Keratinocyte (primary cell): Measurements from ENCODE around the gene MAD1L1. TPM values are rescaled to one million over a fixed set of nuclear protein-coding genes. Genes with fewer than 3 reads are reported as not detected.

ENCODE experiments used
- DNase-seq: peaks from one replicate; pipeline ENCODE4 v3.0.0-alpha.2; 2011; ENCODE audit warnings: low read depth, missing footprints, low spot score
- FAIRE-seq: peaks from 2 replicates; lab custom pipeline; 2011; peaks lifted over from hg19 to GRCh38; lab: Jason Lieb, UNC
- H2AFZ ChIP-seq: 2 replicates; pipeline ENCODE4 v1.6.0; 2012; ENCODE audit warnings: low read length, control low read depth, inconsistent platforms; ENCODE audit not compliant: control insufficient read depth
- H3K27ac ChIP-seq: 2 replicates; pipeline ENCODE4 v1.5.1; 2011; ENCODE audit warnings: low read length; ENCODE audit not compliant: control insufficient read depth, insufficient read depth
- H3K27me3 ChIP-seq: 3 replicates; pipeline ENCODE4 v1.6.0; 2011; ENCODE audit warnings: low read length; ENCODE audit not compliant: control insufficient read depth, insufficient read depth; ENCODE audit errors: extremely low read depth
- H3K36me3 ChIP-seq, 2 experiments: 2 replicates in 1 of 2; 3 replicates in 1 of 2; pipeline ENCODE4 v1.5.1; 2011; ENCODE audit warnings: low read length in 2 of 2, mild to moderate bottlenecking in 1 of 2; ENCODE audit not compliant: control insufficient read depth in 2 of 2, insufficient read depth in 2 of 2; ENCODE audit errors: extremely low read depth in 1 of 2
- H3K4me1 ChIP-seq: 3 replicates; pipeline ENCODE4 v1.5.1; 2011; ENCODE audit warnings: low read length; ENCODE audit not compliant: control insufficient read depth, insufficient read depth; ENCODE audit errors: extremely low read depth
- H3K4me2 ChIP-seq: 3 replicates; pipeline ENCODE4 v1.6.0; 2011; ENCODE audit warnings: low read depth, low read length; ENCODE audit not compliant: control insufficient read depth, insufficient read depth; ENCODE audit errors: extremely low read depth
- H3K4me3 ChIP-seq, 3 experiments: fragments of 200-600 bp in 1 of 3; sonication (generic) in 1 of 3; 2 replicates in 2 of 3; 3 replicates in 1 of 3; pipeline ENCODE4 v1.5.1; 2011 to 2016; ENCODE audit warnings: low read length in 3 of 3, mild to moderate bottlenecking in 3 of 3, control low read depth in 2 of 3, inconsistent platforms in 1 of 3, low read depth in 1 of 3, mixed read lengths in 1 of 3, mixed run types in 1 of 3, moderate library complexity in 1 of 3; ENCODE audit not compliant: control insufficient read depth in 2 of 3, insufficient read depth in 2 of 3; ENCODE audit errors: extremely low read depth in 1 of 3
- H3K79me2 ChIP-seq: 2 replicates; pipeline ENCODE4 v1.6.0; 2012; ENCODE audit warnings: low read length; ENCODE audit not compliant: control insufficient read depth, insufficient read depth
- H3K9ac ChIP-seq: 3 replicates; pipeline ENCODE4 v1.6.0; 2011; ENCODE audit warnings: low read length; ENCODE audit not compliant: control insufficient read depth, insufficient read depth; ENCODE audit errors: extremely low read depth
- H3K9me1 ChIP-seq: 3 replicates; pipeline ENCODE4 v1.6.0; 2011; ENCODE audit warnings: low read length; ENCODE audit not compliant: control insufficient read depth, insufficient read depth; ENCODE audit errors: extremely low read depth
- H3K9me3 ChIP-seq: 2 replicates; pipeline ENCODE4 v1.5.1; 2012; ENCODE audit warnings: low read depth, low read length; ENCODE audit not compliant: control insufficient read depth
- H4K20me1 ChIP-seq: 3 replicates; pipeline ENCODE4 v1.6.0; 2011; ENCODE audit warnings: low read length; ENCODE audit not compliant: control insufficient read depth, insufficient read depth; ENCODE audit errors: extremely low read depth
- EZH2 ChIP-seq: IDR thresholded peaks from one replicate; pipeline ENCODE4 v1.6.1; 2012; ENCODE audit warnings: inconsistent platforms, mild to moderate bottlenecking, low read length, moderate library complexity
- dilution Hi-C: fragments of 300-500 bp; cut with MboI; formaldehyde crosslinking; loops from one replicate; pipeline ENCODE4 v1.7.0; 2020; ENCODE audit warnings: low sequenced_read_pairs; ENCODE audit not compliant: extremely low pct_ligation_motif_present
- polyA plus RNA-seq, 5 experiments: library from polyadenylated mRNA; depleted of rRNA in 3 of 5; stranded (reverse) in 3 of 5; stranded (forward) in 1 of 5; unstranded in 1 of 5; fragments of >200 nt; gene quantifications; 1 replicate in 1 of 5; 2 replicates in 3 of 5; 3 replicates in 1 of 5; pipeline versions ENCODE4 v1.2.1 to v1.2.3, GENCODE V29; 2011 to 2012; ENCODE audit warnings: missing spikeins in 2 of 5, low read depth in 1 of 5, low replicate concordance in 1 of 5
- TF ChIP-seq, protein P1 (sequence below), 3 experiments: IDR thresholded peaks in 1 of 3; conservative IDR thresholded peaks in 1 of 3; optimal IDR thresholded peaks in 1 of 3; 2 replicates in 2 of 3; 3 replicates in 1 of 3; pipeline versions ENCODE3 to v1.5.1; 2011; ENCODE audit warnings: low read length in 3 of 3, mild to moderate bottlenecking in 3 of 3, moderate library complexity in 2 of 3, control low read depth in 1 of 3, inconsistent platforms in 1 of 3; ENCODE audit not compliant: insufficient read depth in 2 of 3; ENCODE audit errors: extremely low read depth in 1 of 3

The MAD1L1 gene
- polyA plus RNA-seq, 1 donor (not counting 4 experiments of a cell fraction or from before 2014, with no cell fraction given): 18.0 TPM

DNA sequence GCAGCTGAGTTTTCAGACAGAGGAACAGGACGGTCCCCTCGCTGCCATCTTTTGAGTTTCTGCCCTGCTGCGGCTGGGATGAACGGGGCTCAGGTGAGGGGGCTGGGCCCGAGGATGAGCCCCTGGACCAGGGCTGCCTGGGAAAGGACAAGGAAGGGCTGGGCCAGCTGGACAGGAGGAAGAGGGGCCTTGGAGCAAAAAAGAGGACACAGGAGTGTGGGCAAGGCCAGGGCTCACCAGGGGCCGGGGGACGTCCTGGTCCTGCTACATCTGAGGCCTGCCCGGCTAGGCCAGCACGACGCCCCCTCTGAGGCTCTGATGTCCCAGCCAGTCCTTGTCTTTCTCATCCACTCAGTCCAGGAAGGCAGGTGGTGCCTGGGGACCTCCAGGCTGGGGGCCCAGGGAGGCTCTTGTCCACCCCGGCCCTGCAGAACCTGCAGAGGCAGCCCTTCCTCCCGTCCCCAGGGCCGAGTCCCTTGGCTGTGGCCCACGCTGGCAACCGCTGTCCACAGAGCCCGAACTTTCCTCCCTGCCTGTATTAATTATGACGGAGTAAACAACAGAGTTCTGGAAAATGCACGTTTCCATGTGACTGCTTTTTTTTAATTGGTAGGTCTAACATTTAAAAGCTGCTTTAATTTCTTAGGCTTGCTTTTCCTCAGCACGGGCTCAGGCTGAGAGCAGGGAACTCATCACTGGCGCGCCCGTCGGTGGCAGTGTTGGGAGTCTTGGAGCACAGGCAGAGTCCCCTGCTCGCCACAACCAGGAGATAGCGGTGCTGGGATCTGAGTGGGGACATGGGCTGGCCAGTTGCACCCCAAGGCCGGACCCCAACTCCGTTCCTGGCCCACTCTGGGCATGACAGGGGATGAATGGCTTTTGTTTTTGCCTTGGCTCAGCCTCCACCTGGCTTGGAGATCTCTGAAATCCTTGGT lies 375.0 kb downstream of the MAD1L1 start:
- Histone ChIP-seq H3K79me2 (no peaks in the 10 kb centered on the region), H3K27me3 (no peaks in the 10 kb centered on the region), H3K4me1 (no peaks in the 10 kb centered on the region), H3K27ac (no peak overlapping the region), H3K4me3 (no peak overlapping the region), H3K4me2 (no peak overlapping the region), H3K9me1 (no peaks in the 10 kb centered on the region), H4K20me1 (no peaks in the 10 kb centered on the region), H3K36me3 (no peaks in the 10 kb centered on the region), H2AFZ (no peak overlapping the region), H3K9ac (no peak overlapping the region), H3K9me3 (no peaks in the 10 kb centered on the region)
- dilution Hi-C loops: no loop called here
- DNase-seq (no peak), FAIRE-seq (no peak)
- TF ChIP-seq, protein P1, sequence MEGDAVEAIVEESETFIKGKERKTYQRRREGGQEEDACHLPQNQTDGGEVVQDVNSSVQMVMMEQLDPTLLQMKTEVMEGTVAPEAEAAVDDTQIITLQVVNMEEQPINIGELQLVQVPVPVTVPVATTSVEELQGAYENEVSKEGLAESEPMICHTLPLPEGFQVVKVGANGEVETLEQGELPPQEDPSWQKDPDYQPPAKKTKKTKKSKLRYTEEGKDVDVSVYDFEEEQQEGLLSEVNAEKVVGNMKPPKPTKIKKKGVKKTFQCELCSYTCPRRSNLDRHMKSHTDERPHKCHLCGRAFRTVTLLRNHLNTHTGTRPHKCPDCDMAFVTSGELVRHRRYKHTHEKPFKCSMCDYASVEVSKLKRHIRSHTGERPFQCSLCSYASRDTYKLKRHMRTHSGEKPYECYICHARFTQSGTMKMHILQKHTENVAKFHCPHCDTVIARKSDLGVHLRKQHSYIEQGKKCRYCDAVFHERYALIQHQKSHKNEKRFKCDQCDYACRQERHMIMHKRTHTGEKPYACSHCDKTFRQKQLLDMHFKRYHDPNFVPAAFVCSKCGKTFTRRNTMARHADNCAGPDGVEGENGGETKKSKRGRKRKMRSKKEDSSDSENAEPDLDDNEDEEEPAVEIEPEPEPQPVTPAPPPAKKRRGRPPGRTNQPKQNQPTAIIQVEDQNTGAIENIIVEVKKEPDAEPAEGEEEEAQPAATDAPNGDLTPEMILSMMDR (optimal IDR thresholded peaks at IDR 0.05 in 1 of 3, IDR thresholded peaks at IDR 0.05 in 1 of 3, conservative IDR thresholded peaks at IDR 0.05 in 1 of 3; ENCODE audit: extremely low read depth in 1 of 3, insufficient read depth in 2 of 3, low read length in 3 of 3): no peak
- TF ChIP-seq EZH2: no peak

DNA sequence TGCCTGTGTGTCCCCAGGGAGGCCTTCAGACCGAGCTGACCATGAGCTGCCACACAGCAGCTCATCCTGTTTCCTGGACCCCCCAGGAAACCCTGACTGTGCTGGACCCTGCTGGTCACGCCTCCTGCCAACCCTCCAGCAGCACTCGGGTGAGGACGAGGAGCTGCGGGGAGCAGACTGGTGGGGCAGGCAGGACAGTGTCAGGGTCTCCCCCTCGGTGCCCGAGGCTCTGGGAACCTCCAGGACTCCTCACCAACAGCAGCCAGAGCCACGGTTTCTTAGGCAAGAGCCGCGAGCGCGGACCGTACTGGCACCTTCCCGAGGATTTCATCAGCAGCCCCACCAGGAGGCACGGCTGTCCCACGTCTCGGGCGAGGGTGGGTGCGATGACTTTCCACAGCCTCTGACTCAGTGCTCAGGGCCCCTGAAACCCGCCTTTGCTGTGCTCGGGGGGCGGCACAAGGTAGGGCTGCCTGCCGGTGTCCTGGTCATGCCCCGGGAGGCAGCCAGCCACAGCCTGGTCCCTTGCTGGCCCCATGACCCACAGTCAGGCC lies 375.8 kb downstream of the MAD1L1 start:
- Histone ChIP-seq H3K9me1 (no peaks in the 10 kb centered on the region), H3K9me3 (no peaks in the 10 kb centered on the region), H3K4me3 (no peak overlapping the region), H3K79me2 (no peaks in the 10 kb centered on the region), H3K4me2 (no peak overlapping the region), H4K20me1 (no peaks in the 10 kb centered on the region), H3K36me3 (no peaks in the 10 kb centered on the region), H3K27ac (no peak overlapping the region), H3K27me3 (no peaks in the 10 kb centered on the region), H2AFZ (no peak overlapping the region), H3K4me1 (no peaks in the 10 kb centered on the region), H3K9ac (no peak overlapping the region)
- TF ChIP-seq EZH2: no peak
- TF ChIP-seq, protein P1 (optimal IDR thresholded peaks at IDR 0.05 in 1 of 3, IDR thresholded peaks at IDR 0.05 in 1 of 3, conservative IDR thresholded peaks at IDR 0.05 in 1 of 3; ENCODE audit: extremely low read depth in 1 of 3, insufficient read depth in 2 of 3, low read length in 3 of 3): no peak
- no peak for FAIRE-seq
- dilution Hi-C loops: no loop called here
- DNase-seq: no peak
